ENCODE measurements around the gene ACSL4.

DNA sequence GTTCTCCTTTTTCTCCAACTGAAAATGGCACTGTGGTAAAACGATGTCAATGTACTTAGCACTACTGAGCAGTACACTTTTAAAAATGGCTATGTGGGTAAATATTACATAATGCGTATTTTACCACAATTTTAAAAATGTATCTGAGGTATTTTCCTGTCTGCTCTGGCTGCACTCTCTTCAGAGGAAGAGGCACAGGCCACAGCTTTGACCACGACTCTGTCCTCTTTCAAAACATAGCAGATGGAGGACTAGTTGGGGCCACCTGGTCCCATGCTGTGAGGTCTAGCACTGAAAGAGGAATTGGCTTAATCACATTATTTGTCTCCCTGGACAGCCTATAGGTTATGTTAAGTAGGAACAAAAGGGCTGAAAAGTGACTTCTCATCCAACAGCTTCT is 113.3 kb downstream of the ACSL4 start:
- TF ChIP-seq, protein P1, sequence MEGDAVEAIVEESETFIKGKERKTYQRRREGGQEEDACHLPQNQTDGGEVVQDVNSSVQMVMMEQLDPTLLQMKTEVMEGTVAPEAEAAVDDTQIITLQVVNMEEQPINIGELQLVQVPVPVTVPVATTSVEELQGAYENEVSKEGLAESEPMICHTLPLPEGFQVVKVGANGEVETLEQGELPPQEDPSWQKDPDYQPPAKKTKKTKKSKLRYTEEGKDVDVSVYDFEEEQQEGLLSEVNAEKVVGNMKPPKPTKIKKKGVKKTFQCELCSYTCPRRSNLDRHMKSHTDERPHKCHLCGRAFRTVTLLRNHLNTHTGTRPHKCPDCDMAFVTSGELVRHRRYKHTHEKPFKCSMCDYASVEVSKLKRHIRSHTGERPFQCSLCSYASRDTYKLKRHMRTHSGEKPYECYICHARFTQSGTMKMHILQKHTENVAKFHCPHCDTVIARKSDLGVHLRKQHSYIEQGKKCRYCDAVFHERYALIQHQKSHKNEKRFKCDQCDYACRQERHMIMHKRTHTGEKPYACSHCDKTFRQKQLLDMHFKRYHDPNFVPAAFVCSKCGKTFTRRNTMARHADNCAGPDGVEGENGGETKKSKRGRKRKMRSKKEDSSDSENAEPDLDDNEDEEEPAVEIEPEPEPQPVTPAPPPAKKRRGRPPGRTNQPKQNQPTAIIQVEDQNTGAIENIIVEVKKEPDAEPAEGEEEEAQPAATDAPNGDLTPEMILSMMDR (IDR thresholded peaks at IDR 0.05; ENCODE audit: poor library complexity, severe bottlenecking) = no peak
- TF ChIP-seq POLR2AphosphoS5 (IDR thresholded peaks at IDR 0.05) (no peak), EP300 (conservative IDR thresholded peaks at IDR 0.05; ENCODE audit: poor library complexity, severe bottlenecking) (no peak), RAD21 (conservative IDR thresholded peaks at IDR 0.05) (no peak), SMC3 (conservative IDR thresholded peaks at IDR 0.05; ENCODE audit: poor library complexity) (no peak), TAF1 (IDR thresholded peaks at IDR 0.05; ENCODE audit: low read depth) (no peak)
- TF ChIP-seq, protein P2, sequence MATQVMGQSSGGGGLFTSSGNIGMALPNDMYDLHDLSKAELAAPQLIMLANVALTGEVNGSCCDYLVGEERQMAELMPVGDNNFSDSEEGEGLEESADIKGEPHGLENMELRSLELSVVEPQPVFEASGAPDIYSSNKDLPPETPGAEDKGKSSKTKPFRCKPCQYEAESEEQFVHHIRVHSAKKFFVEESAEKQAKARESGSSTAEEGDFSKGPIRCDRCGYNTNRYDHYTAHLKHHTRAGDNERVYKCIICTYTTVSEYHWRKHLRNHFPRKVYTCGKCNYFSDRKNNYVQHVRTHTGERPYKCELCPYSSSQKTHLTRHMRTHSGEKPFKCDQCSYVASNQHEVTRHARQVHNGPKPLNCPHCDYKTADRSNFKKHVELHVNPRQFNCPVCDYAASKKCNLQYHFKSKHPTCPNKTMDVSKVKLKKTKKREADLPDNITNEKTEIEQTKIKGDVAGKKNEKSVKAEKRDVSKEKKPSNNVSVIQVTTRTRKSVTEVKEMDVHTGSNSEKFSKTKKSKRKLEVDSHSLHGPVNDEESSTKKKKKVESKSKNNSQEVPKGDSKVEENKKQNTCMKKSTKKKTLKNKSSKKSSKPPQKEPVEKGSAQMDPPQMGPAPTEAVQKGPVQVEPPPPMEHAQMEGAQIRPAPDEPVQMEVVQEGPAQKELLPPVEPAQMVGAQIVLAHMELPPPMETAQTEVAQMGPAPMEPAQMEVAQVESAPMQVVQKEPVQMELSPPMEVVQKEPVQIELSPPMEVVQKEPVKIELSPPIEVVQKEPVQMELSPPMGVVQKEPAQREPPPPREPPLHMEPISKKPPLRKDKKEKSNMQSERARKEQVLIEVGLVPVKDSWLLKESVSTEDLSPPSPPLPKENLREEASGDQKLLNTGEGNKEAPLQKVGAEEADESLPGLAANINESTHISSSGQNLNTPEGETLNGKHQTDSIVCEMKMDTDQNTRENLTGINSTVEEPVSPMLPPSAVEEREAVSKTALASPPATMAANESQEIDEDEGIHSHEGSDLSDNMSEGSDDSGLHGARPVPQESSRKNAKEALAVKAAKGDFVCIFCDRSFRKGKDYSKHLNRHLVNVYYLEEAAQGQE (IDR thresholded peaks at IDR 0.05; ENCODE audit: borderline replicate concordance) = no peak
